ENCODE measurements around the gene NIPAL1.
"Not testable (repeated sequence)": the region's sequence is repeated elsewhere in the genome, so short reads cannot be mapped to it uniquely, and the experiment has no call there.

NIPAL1 gene

GRCh38 chr4:48016141-48017107, at the start of gene NIPAL1, which contains the start of gene CNGA1:
Gene NIPAL1 (plus strand): TSS chr4:48016772. CDS start chr4:48016840, 68 bp downstream.
Gene CNGA1 (minus strand): TSS chr4:48016681. CDS start chr4:47952689, 63,992 bp downstream.
- peak; percentile 62 for DNase-seq

GRCh38 chr4:47968847-47969246, 47.7 kb upstream of the NIPAL1 start:
- no peak for DNase-seq

DNA sequence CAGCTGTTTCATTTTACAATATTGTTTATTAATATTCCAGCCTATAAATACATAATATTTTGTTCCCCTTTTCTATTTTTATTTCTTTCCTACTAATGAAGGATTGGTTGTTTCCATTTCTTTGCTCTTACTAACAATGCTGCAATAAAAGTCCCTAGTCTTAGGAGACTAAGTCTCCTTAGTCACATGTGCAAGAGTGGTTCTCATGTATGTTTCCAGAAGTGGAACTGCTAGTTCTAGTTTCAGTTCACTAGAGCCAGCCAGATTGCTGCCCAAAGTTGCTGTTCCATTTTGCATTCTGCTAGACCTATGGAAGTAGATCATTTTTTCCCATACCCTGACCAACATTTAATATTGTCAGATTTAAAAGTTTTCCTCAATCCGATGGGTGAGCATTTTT, 44.4 kb upstream of the NIPAL1 start:
- no peak for DNase-seq

DNA sequence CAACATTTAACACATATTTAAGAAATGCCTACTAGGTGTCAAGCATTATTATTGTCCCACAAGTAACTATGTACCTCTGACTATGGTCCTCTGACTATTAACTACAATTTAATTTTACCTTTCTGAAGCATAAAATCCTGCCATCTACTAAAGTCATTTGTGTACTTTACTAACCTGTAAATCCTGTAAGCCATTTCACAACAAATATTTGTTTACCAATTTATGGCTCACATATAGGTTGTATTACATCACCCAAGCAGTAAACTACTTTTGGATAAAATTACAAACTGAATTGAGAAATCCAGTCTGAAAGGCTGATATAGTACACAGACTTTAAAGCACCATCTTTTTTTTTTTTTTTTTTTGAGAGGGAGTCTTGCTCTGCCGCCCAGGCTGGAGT, 43.9 kb upstream of the NIPAL1 start:
- DNase-seq, result no peak

DNA sequence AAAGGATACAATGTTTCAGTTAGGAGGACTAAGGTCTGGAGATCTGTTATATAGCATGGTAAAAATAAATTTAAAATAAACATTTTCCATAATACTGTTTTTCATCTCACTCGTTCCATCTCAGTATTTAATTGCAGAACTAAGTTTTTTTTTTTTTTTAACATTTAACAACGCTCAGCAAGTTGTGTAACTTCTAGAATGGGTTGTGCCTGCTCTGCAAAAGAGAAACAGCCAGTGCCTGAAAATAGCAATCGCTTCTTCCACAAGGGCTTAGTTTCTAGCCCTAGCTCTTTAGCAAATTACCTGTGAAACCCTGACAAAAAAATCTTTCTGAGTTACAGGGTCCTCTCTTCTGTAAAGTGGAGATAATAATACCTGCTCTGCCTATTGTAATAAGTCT, 42.0 kb upstream of the NIPAL1 start:
- DNase-seq, result no peak

DNA sequence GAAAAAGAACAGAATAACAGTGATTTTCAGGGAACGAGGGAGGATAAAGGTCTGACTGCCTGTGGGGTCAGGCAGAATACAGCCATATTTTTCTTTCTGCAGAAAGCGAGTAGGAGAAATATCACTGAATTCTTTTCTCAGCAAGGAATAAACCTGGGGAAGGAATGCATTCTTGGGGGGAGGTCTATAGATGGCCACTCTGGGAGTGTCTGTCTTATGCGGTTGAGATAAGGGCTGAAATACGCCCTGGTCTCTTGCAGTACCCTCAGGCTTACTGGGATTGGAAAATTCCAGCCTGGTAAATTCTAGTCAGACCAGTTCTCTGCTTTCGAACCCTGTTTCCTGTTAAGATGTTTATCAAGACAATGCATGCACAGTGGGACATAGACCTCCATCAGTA, 26.4 kb upstream of the NIPAL1 start:
- no peak for DNase-seq

DNA sequence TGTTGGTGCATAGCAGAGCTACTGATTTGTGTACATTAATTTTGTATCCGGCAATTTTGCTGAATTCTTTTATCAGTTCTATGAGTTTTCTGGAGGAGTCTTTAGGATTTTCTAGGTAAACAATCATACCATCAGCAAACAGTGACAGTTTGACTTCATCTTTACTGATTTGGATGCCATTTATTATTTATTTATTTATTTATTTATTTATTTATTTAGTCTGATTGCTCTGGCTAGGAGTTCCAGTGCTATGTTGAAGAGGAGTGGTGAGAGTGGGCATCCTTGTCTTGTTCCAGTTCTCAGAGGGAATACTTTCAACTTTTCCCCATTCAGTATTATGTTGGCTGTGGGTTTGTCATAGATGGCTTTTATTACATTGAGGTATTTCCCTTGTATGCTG, 24.1 kb upstream of the NIPAL1 start:
- not testable (repeated sequence) for DNase-seq

DNA sequence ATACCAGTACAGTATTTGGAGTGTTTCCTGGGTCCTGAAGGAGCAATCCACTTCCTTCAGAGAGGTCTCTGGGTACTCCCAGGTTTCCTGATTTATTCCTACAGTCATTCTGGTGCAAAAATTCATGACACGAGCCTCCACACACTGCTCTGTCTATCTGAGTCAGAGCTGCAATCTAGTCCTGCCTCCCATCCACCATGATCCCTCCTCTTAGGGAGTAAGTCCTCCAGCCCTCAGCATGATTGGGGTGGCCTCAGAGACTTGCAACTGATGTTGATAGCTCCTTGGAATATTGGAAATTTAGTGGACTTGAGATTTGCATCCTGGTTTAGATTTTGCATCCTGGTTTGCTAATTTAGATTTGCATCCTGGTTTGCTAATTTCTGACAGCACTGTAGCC, 20.6 kb upstream of the NIPAL1 start:
- no peak for DNase-seq

DNA sequence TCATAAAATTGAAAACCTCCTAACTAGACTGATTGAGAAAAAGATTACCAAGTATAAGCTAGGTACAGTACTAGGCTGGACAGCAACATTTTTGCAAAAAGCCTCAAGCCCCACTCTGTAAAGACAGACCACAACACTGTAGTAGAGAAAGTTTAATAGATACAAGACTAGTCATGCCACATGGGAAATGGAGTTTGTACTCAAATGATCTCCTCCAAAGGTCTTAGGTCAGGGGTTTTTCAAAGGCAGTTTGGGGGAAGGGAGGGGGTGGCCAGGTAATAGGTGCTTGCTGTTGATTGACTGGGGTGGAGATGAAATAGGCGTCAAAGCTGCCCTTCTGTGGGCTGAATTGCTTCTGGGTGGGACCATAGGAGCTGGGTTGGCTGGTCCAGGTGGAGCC, 14.3 kb upstream of the NIPAL1 start:
- no peak for DNase-seq

DNA sequence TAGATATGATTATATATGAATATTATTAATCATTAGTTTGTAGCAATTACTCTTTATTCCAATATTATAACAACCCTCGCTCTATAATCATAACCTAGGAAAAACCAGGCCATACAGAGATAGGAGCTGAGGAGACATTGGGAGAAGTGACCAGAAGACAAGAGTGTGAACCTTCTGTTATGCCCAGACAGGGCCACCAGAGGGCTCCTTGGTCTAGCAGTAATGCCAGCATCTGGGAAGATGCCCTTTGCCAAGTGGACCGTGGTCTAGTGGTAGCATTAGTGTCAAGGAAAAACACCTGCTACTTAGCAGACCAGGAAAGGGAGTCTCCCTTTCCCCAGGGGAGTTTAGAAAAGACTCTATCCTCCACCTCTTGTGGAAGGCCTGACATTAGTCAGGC, 13.0 kb upstream of the NIPAL1 start:
- DNase-seq, result peak; percentile 6

- DNase-seq, result no peak
Observed at GRCh38 chr4:48005781-48006180, 10.8 kb upstream of the NIPAL1 start.

DNA sequence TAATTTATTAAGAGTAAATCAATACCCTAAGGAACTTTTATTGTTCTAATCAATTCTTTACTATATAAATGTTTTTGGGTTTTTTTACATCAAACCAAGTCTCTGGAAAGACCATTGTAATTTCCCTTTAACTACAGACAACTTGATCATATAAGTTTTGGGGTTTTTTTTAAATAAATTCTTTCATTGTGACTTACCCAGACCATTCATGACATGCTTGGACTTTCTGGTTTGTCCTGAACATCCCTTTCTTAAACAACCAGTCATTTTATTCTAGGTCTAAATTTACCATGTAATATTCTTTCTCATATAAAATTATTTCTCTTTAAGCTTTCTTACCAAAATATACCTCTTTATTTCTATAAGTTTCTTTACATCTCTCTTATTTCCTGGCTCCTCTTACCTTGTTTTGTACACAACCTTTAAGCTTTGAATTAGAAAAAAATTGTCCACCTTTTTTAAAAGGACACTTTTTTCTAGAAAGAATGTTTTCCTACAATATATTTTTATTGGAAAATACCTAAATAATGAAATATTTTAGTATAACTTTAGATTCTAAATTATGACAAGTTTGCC, 8.5 kb upstream of the NIPAL1 start:
- no peak for DNase-seq

DNA sequence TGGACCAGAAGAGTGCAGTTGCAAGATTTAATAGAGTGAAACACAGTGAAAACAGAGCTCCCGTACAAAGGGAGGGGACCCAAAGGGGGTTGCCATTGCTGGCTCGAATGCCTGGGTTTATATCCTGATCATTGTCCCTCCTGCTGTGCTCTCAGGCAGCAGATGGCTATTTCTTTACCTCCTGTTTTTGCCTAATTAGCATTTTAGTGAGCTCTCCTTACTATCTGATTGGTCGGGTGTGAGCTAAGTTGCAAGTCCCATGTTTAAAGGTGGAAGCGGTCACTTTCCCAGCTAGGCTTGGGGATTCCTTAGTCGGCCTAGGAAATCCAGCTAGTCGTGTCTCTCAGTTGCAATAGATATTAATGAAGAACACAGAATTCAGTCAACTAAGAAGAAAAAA, 5.7 kb upstream of the NIPAL1 start:
- not testable (repeated sequence) for DNase-seq

- DNase-seq, result no peak
Observed at GRCh38 chr4:48011722-48012121, 4.8 kb upstream of the NIPAL1 start.

GRCh38 chr4:48012824-48013223, 3.7 kb upstream of the NIPAL1 start:
- DNase-seq, result no peak

GRCh38 chr4:48015216-48015615, 1.4 kb upstream of the NIPAL1 start:
- no peak for DNase-seq

DNA sequence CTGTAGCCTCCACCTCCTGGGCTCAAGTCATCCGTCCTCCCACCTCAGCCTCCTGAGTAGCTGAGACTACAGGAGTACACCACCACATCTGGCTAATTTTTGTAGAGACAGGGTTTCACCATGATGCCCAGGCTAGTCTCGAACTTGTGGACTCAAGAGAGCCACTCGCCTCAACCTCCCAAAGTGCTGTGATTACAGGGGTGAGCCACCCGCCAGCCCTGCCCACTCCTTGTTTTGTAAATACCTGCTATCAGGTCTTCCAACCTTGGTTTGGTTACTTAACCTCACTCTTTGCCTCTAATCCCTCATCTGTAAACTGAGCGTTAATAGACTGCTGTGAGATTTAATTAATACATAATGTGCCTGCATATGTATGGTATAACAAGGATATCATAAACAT, 894 bp upstream of the NIPAL1 start:
- no peak for DNase-seq

- DNase-seq, result peak; percentile 9
Observed at GRCh38 chr4:48017108-48017571, 568 bp downstream of the NIPAL1 start.

DNA sequence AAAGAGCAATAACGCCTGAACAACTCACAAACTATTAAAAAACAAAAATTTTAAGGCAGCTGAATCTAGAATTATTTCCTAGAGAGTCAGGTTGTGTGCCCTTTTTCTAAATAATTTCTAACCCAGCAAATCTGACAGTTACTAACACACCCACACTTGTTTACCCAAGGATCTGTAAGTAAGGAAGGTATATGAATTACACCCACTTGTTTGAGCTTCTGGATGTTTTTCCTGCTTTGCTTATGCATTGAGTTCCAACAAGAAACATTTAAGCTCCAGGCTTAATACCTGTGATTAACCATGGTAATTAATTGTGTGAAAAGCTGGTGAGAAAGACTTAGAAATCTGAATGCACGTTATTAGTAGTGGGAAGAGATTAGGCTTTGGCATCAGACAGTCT, 1.5 kb downstream of the NIPAL1 start:
- DNase-seq, result no peak

- no peak for DNase-seq
Observed at GRCh38 chr4:48021100-48021499, 4.5 kb downstream of the NIPAL1 start.

DNA sequence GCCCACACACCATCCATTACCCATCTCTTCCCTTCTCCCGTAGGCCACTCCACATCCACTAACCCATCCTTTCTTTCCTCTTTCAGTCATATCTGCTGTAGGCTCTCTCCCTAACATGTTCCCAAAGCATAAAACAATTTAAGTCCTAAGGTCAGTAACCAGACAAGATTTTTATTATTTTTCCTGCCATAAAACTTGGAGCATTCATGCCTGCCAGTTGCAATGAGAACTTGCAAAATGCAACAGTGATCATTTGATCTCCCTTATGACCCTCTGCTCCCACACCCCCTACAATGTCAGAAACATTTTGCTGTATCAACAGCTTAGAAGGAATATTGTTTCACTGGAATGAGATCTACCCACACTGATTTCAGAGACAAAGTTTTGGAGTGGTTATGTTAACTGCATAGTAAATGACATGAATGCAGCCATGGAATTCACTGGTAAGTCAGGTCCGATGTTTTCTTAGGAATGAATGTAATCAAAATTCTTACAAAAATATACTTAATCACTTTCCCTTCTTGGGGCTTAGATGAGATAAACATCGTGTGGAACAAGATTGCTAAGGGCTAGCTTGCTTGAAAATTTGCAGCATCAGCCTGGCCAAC, 5.7 kb downstream of the NIPAL1 start:
- no peak for DNase-seq

DNA sequence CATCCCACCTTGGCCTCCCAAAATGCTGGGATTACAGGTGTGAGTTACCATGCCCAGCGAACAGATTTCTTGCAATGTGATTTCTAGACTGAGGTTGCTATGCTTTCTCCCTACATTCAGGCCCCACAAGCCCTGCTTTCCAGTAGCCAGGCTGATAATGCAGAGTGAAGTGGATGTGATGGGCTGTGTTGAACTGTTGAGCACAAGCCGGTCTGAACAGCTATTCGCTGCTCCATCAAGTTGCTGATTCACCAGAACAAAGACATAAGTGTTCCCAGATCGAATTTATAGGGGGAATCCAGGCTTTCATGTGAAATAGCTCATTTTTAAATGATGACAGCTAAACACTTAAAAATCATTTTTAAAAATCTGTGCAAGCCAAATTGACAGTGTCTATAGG, 8.0 kb downstream of the NIPAL1 start:
- DNase-seq, result no peak

GRCh38 chr4:48025005-48025404, 8.4 kb downstream of the NIPAL1 start:
- DNase-seq, result no peak

- no peak for DNase-seq
Observed at GRCh38 chr4:48027653-48028052, 11.1 kb downstream of the NIPAL1 start.
